ENCODE measurements around the gene CCDC6.
"Not testable (repeated sequence)": the region's sequence is repeated elsewhere in the genome, so short reads cannot be mapped to it uniquely, and the experiment has no call there.

DNA sequence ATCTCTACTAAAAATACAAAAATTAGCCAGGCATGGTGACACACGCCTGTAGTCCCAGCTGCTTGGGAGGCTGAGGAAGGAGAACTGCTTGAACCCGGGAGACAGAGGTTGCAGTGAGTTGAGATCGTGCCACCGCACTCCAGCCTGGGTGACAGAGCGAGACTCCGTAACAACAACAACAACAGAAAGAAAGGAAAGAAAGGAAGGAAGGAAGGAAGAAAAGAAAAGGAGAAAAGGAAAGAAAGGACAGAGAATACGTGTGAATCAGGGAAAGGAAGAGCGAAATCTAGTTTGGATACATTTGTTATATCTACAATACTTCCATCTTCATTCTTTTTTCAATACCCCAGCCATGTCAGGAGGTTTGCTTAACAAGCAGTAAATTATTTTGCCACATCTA, 21.5 kb downstream of the CCDC6 start:
- TF ChIP-seq, protein P1, sequence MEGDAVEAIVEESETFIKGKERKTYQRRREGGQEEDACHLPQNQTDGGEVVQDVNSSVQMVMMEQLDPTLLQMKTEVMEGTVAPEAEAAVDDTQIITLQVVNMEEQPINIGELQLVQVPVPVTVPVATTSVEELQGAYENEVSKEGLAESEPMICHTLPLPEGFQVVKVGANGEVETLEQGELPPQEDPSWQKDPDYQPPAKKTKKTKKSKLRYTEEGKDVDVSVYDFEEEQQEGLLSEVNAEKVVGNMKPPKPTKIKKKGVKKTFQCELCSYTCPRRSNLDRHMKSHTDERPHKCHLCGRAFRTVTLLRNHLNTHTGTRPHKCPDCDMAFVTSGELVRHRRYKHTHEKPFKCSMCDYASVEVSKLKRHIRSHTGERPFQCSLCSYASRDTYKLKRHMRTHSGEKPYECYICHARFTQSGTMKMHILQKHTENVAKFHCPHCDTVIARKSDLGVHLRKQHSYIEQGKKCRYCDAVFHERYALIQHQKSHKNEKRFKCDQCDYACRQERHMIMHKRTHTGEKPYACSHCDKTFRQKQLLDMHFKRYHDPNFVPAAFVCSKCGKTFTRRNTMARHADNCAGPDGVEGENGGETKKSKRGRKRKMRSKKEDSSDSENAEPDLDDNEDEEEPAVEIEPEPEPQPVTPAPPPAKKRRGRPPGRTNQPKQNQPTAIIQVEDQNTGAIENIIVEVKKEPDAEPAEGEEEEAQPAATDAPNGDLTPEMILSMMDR (IDR thresholded peaks at IDR 0.05; ENCODE audit: poor library complexity), result not testable (repeated sequence)
- not testable (repeated sequence) for TF ChIP-seq EZH2phosphoT487 (IDR thresholded peaks at IDR 0.05; ENCODE audit: low read depth, severe bottlenecking, unreplicated experiment)
